Naive B cell (primary cell): ENCODE data around the gene P4HTM. TPM values are rescaled to one million over a fixed set of nuclear protein-coding genes. Genes with fewer than 3 reads are reported as not detected.
A peak's percentile ranks its signal among the peaks of the same experiment; 100 is the strongest.

Experiments used
- ATAC-seq, 2 donors: fragments of 150-1000 bp; cut with Tn5 transposase; 2 replicates each; pipeline ENCODE4 v1.10.0; 2021; ENCODE audit warnings: low read depth in 2 of 2, mild to moderate bottlenecking in 2 of 2, moderate library complexity in 2 of 2
- DNase-seq: peaks from one replicate; pipeline ENCODE4 v3.0.0; 2022
- H3K27ac Mint-ChIP-seq, 6 donors: one replicate each; pipeline ENCODE4 v1.8.0; 2020 to 2022; ENCODE audit warnings: mild to moderate bottlenecking in 6 of 6, mixed read lengths in 6 of 6, moderate library complexity in 5 of 6, inconsistent platforms in 2 of 6
- H3K27me3 Mint-ChIP-seq, 3 donors: one replicate each; pipeline ENCODE4 v1.8.0; 2021 to 2022; ENCODE audit warnings: mixed read lengths in 3 of 3, mild to moderate bottlenecking in 1 of 3
- H3K36me3 Mint-ChIP-seq, 2 donors: one replicate each; pipeline ENCODE4 v1.8.0; 2020 to 2022; ENCODE audit warnings: mixed read lengths in 2 of 2, inconsistent platforms in 1 of 2, mild to moderate bottlenecking in 1 of 2
- H3K4me1 Mint-ChIP-seq, 3 donors: one replicate each; pipeline ENCODE4 v1.8.0; 2020 to 2022; ENCODE audit warnings: mixed read lengths in 3 of 3, inconsistent platforms in 1 of 3, mild to moderate bottlenecking in 1 of 3, moderate library complexity in 1 of 3
- H3K4me3 Mint-ChIP-seq, 8 donors: one replicate each; pipeline ENCODE4 v1.8.0; 2020 to 2022; ENCODE audit warnings: mild to moderate bottlenecking in 8 of 8, mixed read lengths in 8 of 8, moderate library complexity in 8 of 8, inconsistent platforms in 2 of 8
- H3K9me3 Mint-ChIP-seq, 7 donors: one replicate each; pipeline ENCODE4 v1.8.0; 2020 to 2022; ENCODE audit warnings: mixed read lengths in 7 of 7, mild to moderate bottlenecking in 5 of 7, inconsistent platforms in 2 of 7, moderate library complexity in 1 of 7
- polyA plus RNA-seq, 6 donors: library from polyadenylated mRNA; unstranded; fragments of 300-500 nt; fragmentation: Illumina TruSeq; gene quantifications; one replicate each; pipeline ENCODE4 v1.2.3, GENCODE V29; 2021; ENCODE audit warnings: low read depth in 6 of 6

P4HTM gene
- polyA plus RNA-seq, 6 donors from 2014 or later = 2.6 to 17.8 (median 15.1) TPM

- H3K9me3 Mint-ChIP-seq = no peaks in the 10 kb centered on the region
- peak within 1 kb of the TSS; percentile 87 to 98 (median 96) for H3K4me3 Mint-ChIP-seq
- H3K27me3 Mint-ChIP-seq = no peaks in the 10 kb centered on the region
- peak; percentile 6 to 9 for ATAC-seq
- H3K36me3 Mint-ChIP-seq = no peaks in the 10 kb centered on the region
- DNase-seq = peak; percentile 68
- H3K4me1 Mint-ChIP-seq = peaks cover 19 to 52% (median 38%) of the 10 kb centered on the region in 3 donors
- H3K27ac Mint-ChIP-seq = peak within 1 kb of the TSS; percentile 24 to 98 (median 81)
Observed at GRCh38 chr3:49017971-49018706, 28.1 kb downstream of the P4HTM start, which contains the start of gene DALRD3. Gene DALRD3 (minus strand): TSS chr3:49018580. CDS start chr3:49018564, 16 bp downstream.

- no peaks in the 10 kb centered on the region for H3K27me3 Mint-ChIP-seq
- no peak for ATAC-seq
- no peaks in the 10 kb centered on the region for H3K9me3 Mint-ChIP-seq
- H3K36me3 Mint-ChIP-seq = no peaks in the 10 kb centered on the region
- H3K4me1 Mint-ChIP-seq = peaks cover 19 to 56% (median 38%) of the 10 kb centered on the region in 3 donors
- peak overlapping the region in 3 of 6 donors; percentile 39 to 94 (median 81) for H3K27ac Mint-ChIP-seq
- no peak for DNase-seq
- H3K4me3 Mint-ChIP-seq = peak overlapping the region; percentile 87 to 98 (median 96)
Observed at GRCh38 chr3:49018707-49019006, 28.6 kb downstream of the P4HTM start.

GRCh38 chr3:49019941-49020329, 29.9 kb downstream of the P4HTM start:
- peak overlapping the region; percentile 87 to 98 (median 97) for H3K4me3 Mint-ChIP-seq
- peaks cover 12 to 59% (median 41%) of the 10 kb centered on the region in 3 donors for H3K4me1 Mint-ChIP-seq
- H3K27me3 Mint-ChIP-seq = no peaks in the 10 kb centered on the region
- H3K36me3 Mint-ChIP-seq = no peaks in the 10 kb centered on the region
- no peaks in the 10 kb centered on the region for H3K9me3 Mint-ChIP-seq
- peak overlapping the region in 4 of 6 donors; percentile 54 to 98 (median 90) for H3K27ac Mint-ChIP-seq
- no peak for ATAC-seq
- no peak for DNase-seq

GRCh38 chr3:49020330-49021212, 30.5 kb downstream of the P4HTM start:
- Mint-ChIP-seq H3K9me3 (no peaks in the 10 kb centered on the region), H3K27ac (peak overlapping the region; percentile 54 to 98 (median 91)), H3K27me3 (no peaks in the 10 kb centered on the region), H3K4me3 (peak overlapping the region; percentile 87 to 98 (median 97)), H3K4me1 (peaks cover 18 to 65% (median 43%) of the 10 kb centered on the region in 3 donors), H3K36me3 (no peaks in the 10 kb centered on the region)
- ATAC-seq = no peak
- peak; percentile 18 for DNase-seq

- H3K4me3 Mint-ChIP-seq = peak overlapping the region; percentile 87 to 98 (median 97)
- H3K36me3 Mint-ChIP-seq = no peaks in the 10 kb centered on the region
- ATAC-seq = peak; percentile 70 to 74
- no peaks in the 10 kb centered on the region for H3K27me3 Mint-ChIP-seq
- DNase-seq = peak; percentile 99
- peak overlapping the region; percentile 93 to 99 (median 98) for H3K27ac Mint-ChIP-seq
- peaks cover 22 to 72% (median 49%) of the 10 kb centered on the region in 3 donors for H3K4me1 Mint-ChIP-seq
- H3K9me3 Mint-ChIP-seq = no peaks in the 10 kb centered on the region
Observed at GRCh38 chr3:49021213-49021812, 31.3 kb downstream of the P4HTM start.

GRCh38 chr3:49021813-49022687, 32.0 kb downstream of the P4HTM start, which contains the start of gene NDUFAF3:
Gene NDUFAF3 (plus strand): TSS chr3:49022121. CDS start chr3:49022145, 24 bp downstream.
- DNase-seq (peak; percentile 94), ATAC-seq (peak; percentile 78 to 80)
- H3K9me3 Mint-ChIP-seq = no peaks in the 10 kb centered on the region
- no peaks in the 10 kb centered on the region for H3K27me3 Mint-ChIP-seq
- H3K36me3 Mint-ChIP-seq = no peaks in the 10 kb centered on the region
- peaks cover 25 to 74% (median 57%) of the 10 kb centered on the region in 3 donors for H3K4me1 Mint-ChIP-seq
- peak within 1 kb of the TSS; percentile 90 to 98 (median 97) for H3K4me3 Mint-ChIP-seq
- H3K27ac Mint-ChIP-seq = peak within 1 kb of the TSS; percentile 94 to 99 (median 98)

- ATAC-seq (no peak), DNase-seq (no peak)
- H3K9me3 Mint-ChIP-seq = no peaks in the 10 kb centered on the region
- H3K4me3 Mint-ChIP-seq = peak overlapping the region; percentile 89 to 98 (median 96)
- no peaks in the 10 kb centered on the region for H3K27me3 Mint-ChIP-seq
- peak overlapping the region; percentile 91 to 98 (median 98) for H3K27ac Mint-ChIP-seq
- H3K4me1 Mint-ChIP-seq = peaks cover 29 to 73% (median 60%) of the 10 kb centered on the region in 3 donors
- H3K36me3 Mint-ChIP-seq = no peaks in the 10 kb centered on the region
Observed at GRCh38 chr3:49022688-49023171, 32.7 kb downstream of the P4HTM start.

- no peak for DNase-seq
- no peaks in the 10 kb centered on the region for H3K36me3 Mint-ChIP-seq
- H3K4me3 Mint-ChIP-seq = peak overlapping the region; percentile 42 to 97 (median 77)
- no peaks in the 10 kb centered on the region for H3K27me3 Mint-ChIP-seq
- no peak for ATAC-seq
- no peaks in the 10 kb centered on the region for H3K9me3 Mint-ChIP-seq
- peak overlapping the region in 5 of 6 donors; percentile 15 to 98 (median 63) for H3K27ac Mint-ChIP-seq
- H3K4me1 Mint-ChIP-seq = peaks cover 39 to 82% (median 67%) of the 10 kb centered on the region in 3 donors
Observed at GRCh38 chr3:49023775-49024174, 33.7 kb downstream of the P4HTM start.

- no peaks in the 10 kb centered on the region for H3K9me3 Mint-ChIP-seq
- DNase-seq (no peak), ATAC-seq (no peak)
- no peaks in the 10 kb centered on the region for H3K27me3 Mint-ChIP-seq
- H3K36me3 Mint-ChIP-seq = no peaks in the 10 kb centered on the region
- H3K4me1 Mint-ChIP-seq = peaks cover 46 to 81% (median 74%) of the 10 kb centered on the region in 3 donors
- H3K4me3 Mint-ChIP-seq = peak overlapping the region in 3 of 8 donors; percentile 22 to 93 (median 70)
- H3K27ac Mint-ChIP-seq = peak overlapping the region in 1 of 6 donors; percentile 24
Observed at GRCh38 chr3:49024449-49024848, 34.4 kb downstream of the P4HTM start.

- ATAC-seq (no peak), DNase-seq (no peak)
- H3K27me3 Mint-ChIP-seq = no peaks in the 10 kb centered on the region
- H3K36me3 Mint-ChIP-seq = no peaks in the 10 kb centered on the region
- H3K9me3 Mint-ChIP-seq = no peaks in the 10 kb centered on the region
- peak overlapping the region in 3 of 6 donors; percentile 69 to 87 (median 82) for H3K27ac Mint-ChIP-seq
- H3K4me1 Mint-ChIP-seq = peaks cover 46 to 79% (median 69%) of the 10 kb centered on the region in 3 donors
- peak overlapping the region in 2 of 8 donors; percentile 70 to 93 for H3K4me3 Mint-ChIP-seq
Observed at GRCh38 chr3:49025005-49025792, 35.2 kb downstream of the P4HTM start.

GRCh38 chr3:49025793-49026520, 35.9 kb downstream of the P4HTM start:
- ATAC-seq = no peak
- Mint-ChIP-seq H3K9me3 (no peaks in the 10 kb centered on the region), H3K27me3 (no peaks in the 10 kb centered on the region), H3K27ac (peak overlapping the region in 4 of 6 donors; percentile 69 to 87 (median 77)), H3K36me3 (no peaks in the 10 kb centered on the region), H3K4me1 (peaks cover 44 to 75% (median 64%) of the 10 kb centered on the region in 3 donors), H3K4me3 (peak overlapping the region in 2 of 8 donors; percentile 6 to 93)
- DNase-seq = no peak
